Mucosa of rectum (tissue), 2 donors: Measurements from ENCODE around the gene HNRNPH2.

Experiments
- H3K27ac ChIP-seq, 2 donors: one replicate each; pipeline ENCODE4 v1.7.0; 2013; ENCODE audit warnings: inconsistent platforms in 2 of 2, low read depth in 2 of 2, low read length in 2 of 2
- H3K27me3 ChIP-seq, 2 donors: one replicate each; pipeline ENCODE4 v1.7.0; 2013; ENCODE audit warnings: low read length in 2 of 2; ENCODE audit not compliant: control insufficient read depth in 2 of 2, insufficient read depth in 2 of 2
- H3K36me3 ChIP-seq, 2 donors: one replicate each; pipeline ENCODE4 v1.7.0; 2013; ENCODE audit warnings: low read length in 2 of 2; ENCODE audit not compliant: control insufficient read depth in 2 of 2, insufficient read depth in 2 of 2
- H3K4me1 ChIP-seq, 2 donors: one replicate each; pipeline ENCODE4 v1.7.0; 2013; ENCODE audit warnings: low read length in 2 of 2, mild to moderate bottlenecking in 1 of 2; ENCODE audit not compliant: control insufficient read depth in 2 of 2, insufficient read depth in 2 of 2
- H3K4me3 ChIP-seq, 2 donors: one replicate each; pipeline ENCODE4 v1.7.0; 2013; ENCODE audit warnings: low read length in 2 of 2
- H3K9ac ChIP-seq, 2 donors: one replicate each; pipeline ENCODE4 v1.7.0; 2013; ENCODE audit warnings: low read length in 2 of 2, low read depth in 1 of 2, mild to moderate bottlenecking in 1 of 2
- H3K9me3 ChIP-seq, 2 donors: one replicate each; pipeline ENCODE4 v1.7.0; 2013; ENCODE audit warnings: low read length in 2 of 2; ENCODE audit not compliant: control insufficient read depth in 2 of 2
- donor health status: healthy.
- donor health status: Normal muscosa, but diverticular disease.

HNRNPH2 gene

GRCh38 chrX:101415180-101416145, 7.4 kb downstream of the HNRNPH2 start:
- H3K9me3 ChIP-seq = no peaks in the 10 kb centered on the region
- peaks cover 0 to 3% of the 10 kb centered on the region in 2 donors for H3K27me3 ChIP-seq
- no peak overlapping the region for H3K4me3 ChIP-seq
- no peak overlapping the region for H3K9ac ChIP-seq
- H3K27ac ChIP-seq = peak overlapping the region in 1 of 2 donors; percentile 38
- peaks cover 8 to 10% of the 10 kb centered on the region in 2 donors for H3K36me3 ChIP-seq
- H3K4me1 ChIP-seq = peaks cover 0 to 11% of the 10 kb centered on the region in 2 donors

- Histone ChIP-seq H3K4me3 (no peak overlapping the region), H3K9me3 (no peaks in the 10 kb centered on the region), H3K4me1 (peaks cover 0 to 6% of the 10 kb centered on the region in 2 donors), H3K36me3 (peaks cover 8 to 10% of the 10 kb centered on the region in 2 donors), H3K9ac (no peak overlapping the region), H3K27me3 (peaks cover 0 to 3% of the 10 kb centered on the region in 2 donors), H3K27ac (no peak overlapping the region)
Measured at GRCh38 chrX:101416691-101417090, 8.7 kb downstream of the HNRNPH2 start.

GRCh38 chrX:101417190-101417589, 9.2 kb downstream of the HNRNPH2 start:
- Histone ChIP-seq H3K36me3 (peaks cover 3 to 6% of the 10 kb centered on the region in 2 donors), H3K27me3 (peaks cover 0 to 3% of the 10 kb centered on the region in 2 donors), H3K4me1 (peaks cover 0 to 6% of the 10 kb centered on the region in 2 donors), H3K4me3 (no peak overlapping the region), H3K9me3 (no peaks in the 10 kb centered on the region), H3K9ac (peak overlapping the region in 1 of 2 donors; percentile 80), H3K27ac (peak overlapping the region in 1 of 2 donors; percentile 84)

GRCh38 chrX:101417981-101418841, 10.2 kb downstream of the HNRNPH2 start:
- H3K9ac ChIP-seq = peak overlapping the region; percentile 78 to 80
- H3K27ac ChIP-seq = peak overlapping the region; percentile 80 to 84
- H3K27me3 ChIP-seq = no peaks in the 10 kb centered on the region
- peaks cover 0 to 6% of the 10 kb centered on the region in 2 donors for H3K4me1 ChIP-seq
- peak overlapping the region; percentile 71 to 76 for H3K4me3 ChIP-seq
- H3K36me3 ChIP-seq = peaks cover 0 to 3% of the 10 kb centered on the region in 2 donors
- H3K9me3 ChIP-seq = no peaks in the 10 kb centered on the region

- Histone ChIP-seq H3K36me3 (no peaks in the 10 kb centered on the region), H3K4me1 (peaks cover 0 to 6% of the 10 kb centered on the region in 2 donors), H3K27ac (no peak overlapping the region), H3K4me3 (peak overlapping the region in 1 of 2 donors; percentile 76), H3K27me3 (no peaks in the 10 kb centered on the region), H3K9ac (no peak overlapping the region), H3K9me3 (no peaks in the 10 kb centered on the region)
Measured at GRCh38 chrX:101419489-101419888, 11.5 kb downstream of the HNRNPH2 start.

- H3K27me3 ChIP-seq = peaks cover 0 to 2% of the 10 kb centered on the region in 2 donors
- H3K36me3 ChIP-seq = peaks cover 0 to 4% of the 10 kb centered on the region in 2 donors
- no peaks in the 10 kb centered on the region for H3K9me3 ChIP-seq
- no peak overlapping the region for H3K4me3 ChIP-seq
- no peak overlapping the region for H3K27ac ChIP-seq
- no peaks in the 10 kb centered on the region for H3K4me1 ChIP-seq
- H3K9ac ChIP-seq = no peak overlapping the region
Measured at GRCh38 chrX:101427954-101428353, 19.9 kb downstream of the HNRNPH2 start.

GRCh38 chrX:101429934-101430333, 21.9 kb downstream of the HNRNPH2 start:
- no peak overlapping the region for H3K4me3 ChIP-seq

GRCh38 chrX:101430457-101431078, 22.5 kb downstream of the HNRNPH2 start:
- Histone ChIP-seq H3K9ac (no peak overlapping the region), H3K27ac (no peak overlapping the region), H3K4me1 (no peaks in the 10 kb centered on the region), H3K4me3 (no peak overlapping the region), H3K27me3 (peaks cover 0 to 2% of the 10 kb centered on the region in 2 donors), H3K9me3 (no peaks in the 10 kb centered on the region), H3K36me3 (peaks cover 0 to 2% of the 10 kb centered on the region in 2 donors)

More at GRCh38 chrX:101429934-101430333, 21.9 kb downstream of the HNRNPH2 start:
- Histone ChIP-seq H3K9ac (no peak overlapping the region), H3K27me3 (peaks cover 0 to 2% of the 10 kb centered on the region in 2 donors), H3K27ac (no peak overlapping the region), H3K36me3 (peaks cover 0 to 4% of the 10 kb centered on the region in 2 donors), H3K9me3 (no peaks in the 10 kb centered on the region), H3K4me1 (no peaks in the 10 kb centered on the region)

- Histone ChIP-seq H3K36me3 (peaks cover 3% of the 10 kb centered on the region in 2 donors), H3K9me3 (no peaks in the 10 kb centered on the region), H3K9ac (no peak overlapping the region), H3K27ac (no peak overlapping the region), H3K4me3 (no peak overlapping the region), H3K4me1 (no peaks in the 10 kb centered on the region), H3K27me3 (no peaks in the 10 kb centered on the region)
Measured at GRCh38 chrX:101442085-101442484, 34.1 kb downstream of the HNRNPH2 start.
